Eye (tissue), 1 donor: Measurements from ENCODE around the gene CENPU.
"Not testable (repeated sequence)": the region's sequence is repeated elsewhere in the genome, so short reads cannot be mapped to it uniquely, and the experiment has no call there.

Experiments
- DNase-seq: peaks from one replicate; pipeline ENCODE4 v3.0.0-alpha.2; 2015

Gene CENPU, protein sequence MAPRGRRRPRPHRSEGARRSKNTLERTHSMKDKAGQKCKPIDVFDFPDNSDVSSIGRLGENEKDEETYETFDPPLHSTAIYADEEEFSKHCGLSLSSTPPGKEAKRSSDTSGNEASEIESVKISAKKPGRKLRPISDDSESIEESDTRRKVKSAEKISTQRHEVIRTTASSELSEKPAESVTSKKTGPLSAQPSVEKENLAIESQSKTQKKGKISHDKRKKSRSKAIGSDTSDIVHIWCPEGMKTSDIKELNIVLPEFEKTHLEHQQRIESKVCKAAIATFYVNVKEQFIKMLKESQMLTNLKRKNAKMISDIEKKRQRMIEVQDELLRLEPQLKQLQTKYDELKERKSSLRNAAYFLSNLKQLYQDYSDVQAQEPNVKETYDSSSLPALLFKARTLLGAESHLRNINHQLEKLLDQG

DNA sequence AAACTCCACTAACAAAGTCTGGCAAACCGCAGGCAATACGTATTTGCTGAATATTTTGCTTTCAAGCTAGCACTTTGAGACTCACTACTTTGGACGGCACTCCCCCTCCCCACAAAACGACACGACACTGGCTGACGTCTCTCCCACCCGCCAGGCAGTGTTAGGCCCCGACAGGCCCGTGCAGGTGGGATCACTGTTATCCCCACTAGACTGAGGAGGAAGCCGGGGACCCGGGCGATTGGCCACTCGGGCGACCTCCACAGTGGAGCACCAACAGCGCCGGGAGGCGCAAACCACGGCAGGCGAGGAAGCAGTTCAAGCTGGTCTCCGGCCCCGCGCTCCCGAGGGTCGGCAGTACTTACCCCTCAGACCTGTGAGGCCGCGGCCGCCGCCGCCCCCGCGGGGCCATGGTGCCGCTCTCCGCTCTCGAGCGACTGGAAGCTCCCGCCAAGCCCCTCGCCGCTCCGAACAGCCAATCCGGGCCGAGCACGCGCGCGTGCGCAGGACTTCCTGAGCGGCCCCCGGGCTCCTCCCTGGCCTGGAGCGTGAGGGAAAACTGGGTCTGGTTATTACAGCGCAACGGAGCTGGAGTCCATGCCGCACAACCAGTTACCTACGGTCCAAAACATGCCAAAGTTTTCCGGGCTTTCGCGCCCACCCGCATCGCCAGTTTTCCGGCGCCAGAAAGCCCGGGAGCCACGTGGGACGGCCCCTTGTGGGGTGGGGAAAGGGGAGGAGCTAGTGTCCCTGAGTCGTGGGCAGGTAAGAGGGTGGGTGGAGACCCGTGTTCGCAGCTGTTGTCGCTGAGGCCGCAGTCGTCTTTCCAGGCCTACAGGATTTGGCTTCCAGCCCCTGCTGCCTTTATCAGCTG lies at the start of gene CENPU:
Gene CENPU, minus strand, starts transcription at position 443 of the 871 bp plus-strand sequence. Its CDS starts 34 bp downstream, at position 409.
- DNase-seq = peak; percentile 99

DNA sequence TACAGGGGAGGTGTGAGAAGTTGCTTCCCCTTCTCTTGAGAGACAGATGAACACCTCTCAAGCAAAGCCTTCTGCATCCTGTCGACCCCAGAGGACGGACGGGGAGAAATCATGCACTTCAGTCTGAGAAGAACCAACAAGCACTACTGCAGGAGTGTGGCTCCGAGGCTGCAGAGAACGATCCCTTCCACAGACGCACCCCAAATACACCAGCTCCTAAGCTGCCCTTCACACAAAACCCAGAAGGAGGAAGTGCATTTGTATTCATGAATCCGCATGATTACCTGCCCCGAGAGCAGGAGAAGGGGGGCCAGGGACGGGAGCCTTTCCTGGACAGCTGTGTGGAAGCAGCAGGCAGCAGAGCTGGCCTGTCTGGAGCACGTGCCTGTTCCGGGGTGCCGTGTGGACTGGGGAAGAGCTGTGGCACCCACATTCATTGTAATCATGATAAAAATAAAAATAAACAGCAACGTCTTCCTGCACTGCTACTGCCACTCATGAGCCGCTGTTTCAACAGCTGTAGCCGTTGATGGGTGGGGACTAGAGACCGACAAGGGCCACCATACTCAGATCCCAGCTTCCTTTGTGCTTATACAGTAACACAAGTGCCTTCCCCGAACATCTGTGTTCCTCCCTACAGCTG lies 49.0 kb upstream of the CENPU start:
- no peak for DNase-seq

DNA sequence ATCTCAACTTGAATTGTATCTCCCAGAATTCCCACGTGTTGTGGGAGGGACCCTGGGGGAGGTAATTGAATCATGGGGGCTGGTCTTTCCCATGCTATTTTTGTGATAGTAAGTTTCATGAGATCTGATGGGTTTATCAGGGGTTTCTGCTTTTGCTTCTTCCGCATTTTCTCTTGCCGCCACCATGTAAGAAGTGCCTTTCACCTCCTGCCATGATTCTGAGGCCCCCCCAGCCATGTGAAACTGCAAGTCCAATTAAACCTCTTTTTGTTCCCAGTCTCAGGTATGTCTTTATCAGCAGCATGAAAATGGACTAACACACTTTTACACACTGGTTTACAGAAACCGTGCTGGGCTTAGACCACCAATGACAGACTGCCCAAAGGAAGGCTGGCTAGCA lies 45.3 kb upstream of the CENPU start:
- DNase-seq = not testable (repeated sequence)

DNA sequence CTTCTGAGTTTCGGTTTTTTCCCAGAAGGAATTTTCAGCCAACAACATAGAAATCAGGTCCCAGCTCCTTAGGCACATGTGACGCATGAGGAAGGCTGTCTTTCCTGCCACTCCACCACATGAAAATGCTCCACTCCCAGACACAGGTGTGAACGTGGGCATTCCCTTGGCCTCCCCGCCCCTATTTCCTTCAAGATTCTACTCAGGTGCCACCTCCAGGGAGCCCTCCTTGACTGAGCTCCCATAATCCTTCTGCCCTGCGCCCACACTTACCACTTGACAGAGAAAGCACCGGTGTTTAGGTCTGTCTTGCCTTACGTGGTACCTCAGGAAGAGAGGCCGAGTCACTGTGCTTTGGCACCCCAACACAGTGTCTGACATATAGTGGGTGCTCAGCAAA lies 44.4 kb upstream of the CENPU start:
- no peak for DNase-seq

DNA sequence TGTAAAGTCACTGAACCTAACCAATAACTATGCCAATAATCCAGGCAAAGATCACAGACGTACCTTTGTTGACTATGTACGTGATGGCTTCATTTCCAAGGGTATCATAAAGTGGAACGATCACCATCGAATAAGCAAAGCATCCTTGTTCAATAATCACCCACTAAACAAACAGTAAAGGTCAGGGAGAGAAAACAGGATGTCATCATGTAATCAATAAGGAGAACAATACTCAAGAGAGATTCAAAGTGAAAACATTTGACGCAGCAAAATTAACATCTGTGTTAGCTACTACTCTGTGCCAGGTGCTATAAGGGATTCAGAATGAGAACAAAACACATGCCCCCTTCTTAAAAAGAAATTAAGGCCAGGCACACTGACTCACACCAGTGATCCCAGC lies 42.9 kb upstream of the CENPU start:
- no peak for DNase-seq

DNA sequence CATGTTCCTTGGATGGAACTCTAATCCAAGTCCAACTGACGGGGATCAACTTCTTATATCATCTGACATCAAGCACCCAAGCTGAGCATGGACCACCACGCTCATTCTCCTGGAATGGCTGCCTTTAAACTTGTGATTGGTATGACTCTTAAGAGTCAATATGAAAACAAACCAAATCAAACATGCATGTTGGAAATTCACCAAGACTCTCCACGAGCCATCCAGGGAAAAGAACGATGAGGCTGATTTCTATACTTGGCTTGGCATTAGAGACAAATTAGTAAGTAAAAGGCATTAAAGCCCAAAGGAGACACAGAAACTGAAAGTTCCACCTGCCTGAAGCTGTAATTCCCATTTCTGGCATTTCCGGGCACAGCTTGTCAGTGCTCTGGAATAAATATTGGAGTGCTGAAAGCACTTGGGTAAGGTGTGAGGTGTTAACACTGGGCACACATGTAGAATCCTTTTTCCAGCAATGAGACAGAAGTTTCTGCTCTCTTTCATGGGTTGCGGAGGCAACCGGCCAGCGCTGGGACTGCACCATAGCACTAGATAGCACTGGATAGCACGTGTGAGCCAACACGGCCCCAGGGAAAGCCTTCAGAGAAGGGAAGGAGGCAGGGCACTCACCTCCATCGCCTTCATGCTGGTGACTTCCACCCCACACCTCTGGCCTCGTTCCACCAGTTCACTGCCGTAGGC lies 42.1 kb upstream of the CENPU start:
- no peak for DNase-seq

DNA sequence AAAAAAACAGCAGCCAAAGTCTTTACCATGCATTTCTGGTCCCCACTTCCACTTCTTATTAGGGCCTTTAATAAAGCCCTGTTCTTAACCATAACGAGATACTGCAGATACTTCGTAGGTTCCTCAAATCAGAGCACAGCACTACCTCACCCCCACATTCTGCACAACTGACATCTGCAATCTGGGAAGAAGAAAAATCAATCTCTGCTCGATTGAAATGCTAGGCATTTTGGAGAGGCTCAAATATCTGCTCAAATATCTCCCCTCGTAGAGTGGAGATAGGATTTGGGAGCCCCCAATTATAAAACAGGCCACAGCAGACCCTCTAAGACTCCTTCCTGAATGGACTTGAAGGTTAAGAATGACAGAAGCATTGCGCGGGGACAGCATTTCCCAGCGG lies 40.3 kb upstream of the CENPU start:
- no peak for DNase-seq

DNA sequence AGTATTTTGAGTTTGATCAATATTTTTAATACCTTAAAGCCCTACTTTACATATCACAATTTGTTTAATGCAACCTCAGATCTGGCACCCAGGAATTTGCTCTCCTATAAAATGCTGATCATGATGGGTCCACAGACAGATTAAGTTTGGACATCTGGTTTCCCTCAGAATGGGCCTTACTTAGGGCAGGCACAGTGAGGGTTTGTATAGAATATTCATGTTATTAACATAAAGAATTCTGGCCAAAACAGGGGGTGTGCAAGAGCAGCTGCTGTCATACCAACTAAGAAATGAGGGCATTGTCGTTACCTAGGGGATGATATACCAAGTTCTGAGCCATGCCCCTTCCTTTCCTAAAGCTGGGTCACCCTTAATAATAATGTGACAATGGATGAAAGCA lies 37.5 kb upstream of the CENPU start:
- DNase-seq = no peak

DNA sequence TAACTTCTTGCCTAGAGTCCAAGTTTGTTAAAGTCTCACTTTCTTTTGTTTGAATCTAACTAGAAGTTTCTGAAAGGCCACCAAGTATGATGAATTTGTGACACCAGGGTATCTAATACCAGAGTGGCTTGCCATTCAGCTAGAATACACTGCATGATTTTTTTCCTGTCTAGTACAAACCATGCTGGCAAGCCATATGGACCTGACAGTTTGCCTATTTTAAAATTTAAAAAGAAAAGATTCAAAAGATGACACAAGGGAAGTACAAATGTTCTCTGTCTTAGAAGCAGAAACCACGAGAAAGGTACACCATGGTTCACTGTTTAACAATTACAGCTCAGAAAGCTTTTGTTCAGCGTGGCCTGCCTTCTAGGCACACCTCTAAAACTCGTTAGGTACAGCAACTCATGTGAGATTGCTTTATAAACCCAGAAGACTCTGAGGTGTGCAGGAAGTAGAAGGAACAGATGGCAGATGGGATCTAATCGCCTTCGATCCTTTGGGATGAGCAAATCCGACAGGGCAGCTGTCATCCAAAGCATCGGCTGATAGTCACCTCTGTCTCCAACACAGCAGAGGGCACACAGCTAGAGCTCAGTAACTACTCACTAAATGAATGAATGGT lies 35.4 kb upstream of the CENPU start:
- DNase-seq = peak; percentile 62

DNA sequence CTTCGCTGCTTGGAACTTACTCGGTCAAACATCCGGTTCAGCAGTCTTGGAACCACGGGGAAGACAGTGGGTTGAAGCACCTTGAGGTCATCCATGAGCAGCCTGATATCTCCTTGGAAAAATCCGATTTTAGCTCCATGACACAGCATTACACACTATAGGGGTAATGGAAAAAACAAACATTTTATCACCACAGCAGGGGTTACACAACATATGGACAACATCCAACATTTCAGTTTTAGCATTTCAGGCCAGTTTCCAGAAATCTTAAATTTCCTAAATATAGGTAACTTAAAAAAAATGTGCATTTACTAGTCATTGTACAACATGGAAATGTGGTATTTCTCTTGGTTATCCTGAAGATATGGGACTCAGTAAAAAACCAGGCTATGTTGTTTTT lies 34.4 kb upstream of the CENPU start:
- DNase-seq = no peak

DNA sequence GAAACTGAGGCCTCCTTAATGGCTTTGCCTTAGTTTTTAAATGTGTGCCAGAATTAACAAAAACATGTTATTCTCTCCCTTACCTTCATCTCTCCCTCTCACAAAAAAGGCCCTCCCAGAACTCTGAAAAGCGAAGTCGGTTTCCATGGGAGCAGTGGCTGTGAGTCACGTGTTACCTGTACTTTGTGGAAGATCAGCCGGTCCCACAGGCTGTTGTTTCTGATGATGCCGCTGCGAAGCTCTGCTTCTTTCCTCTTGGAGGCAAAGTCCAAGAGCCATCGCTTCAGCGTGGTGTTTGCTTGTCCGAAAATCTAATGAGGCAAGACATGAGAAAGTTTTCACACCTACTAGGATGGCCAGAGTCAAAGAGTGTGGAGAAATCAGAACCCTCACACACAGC lies 32.5 kb upstream of the CENPU start:
- no peak for DNase-seq

DNA sequence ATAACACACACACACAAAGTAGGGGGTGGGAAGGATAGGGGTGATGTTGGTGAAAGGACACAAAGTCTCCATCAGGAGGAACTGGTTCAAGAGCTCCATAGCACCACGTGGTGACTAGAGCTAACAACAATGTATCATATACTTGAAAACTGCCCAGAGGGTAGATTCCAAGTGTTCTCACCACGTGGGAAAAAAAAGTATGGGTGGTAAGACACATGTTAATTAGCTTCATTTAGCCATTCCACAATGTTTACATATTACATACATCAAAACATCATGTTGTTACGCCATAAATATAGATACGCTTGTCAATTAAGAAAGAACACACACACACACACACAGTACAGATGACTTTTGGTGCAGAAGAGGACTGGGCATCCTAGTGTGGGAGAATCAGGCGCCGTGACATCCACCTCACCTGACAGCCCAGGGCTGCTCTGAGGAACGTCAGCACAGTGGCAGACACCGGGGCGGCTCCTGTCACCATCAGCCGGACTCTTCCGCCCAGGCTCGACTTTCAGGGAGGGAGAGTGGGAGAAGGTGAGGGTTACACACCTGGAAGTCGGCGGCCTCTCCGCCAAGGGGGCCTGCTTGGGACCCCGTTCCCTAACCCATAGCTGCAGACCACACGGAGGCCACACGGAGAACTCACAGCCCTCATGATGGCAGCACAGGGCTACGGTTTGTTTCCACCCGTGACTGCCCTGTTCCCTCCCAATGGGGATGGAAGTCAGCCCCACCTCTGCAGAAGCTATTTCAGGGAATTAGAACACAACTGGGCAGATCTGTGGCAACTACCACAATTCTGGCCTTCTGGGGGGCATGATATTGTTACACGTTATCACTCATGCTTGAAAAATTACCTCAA lies 31.8 kb upstream of the CENPU start:
- DNase-seq = no peak

DNA sequence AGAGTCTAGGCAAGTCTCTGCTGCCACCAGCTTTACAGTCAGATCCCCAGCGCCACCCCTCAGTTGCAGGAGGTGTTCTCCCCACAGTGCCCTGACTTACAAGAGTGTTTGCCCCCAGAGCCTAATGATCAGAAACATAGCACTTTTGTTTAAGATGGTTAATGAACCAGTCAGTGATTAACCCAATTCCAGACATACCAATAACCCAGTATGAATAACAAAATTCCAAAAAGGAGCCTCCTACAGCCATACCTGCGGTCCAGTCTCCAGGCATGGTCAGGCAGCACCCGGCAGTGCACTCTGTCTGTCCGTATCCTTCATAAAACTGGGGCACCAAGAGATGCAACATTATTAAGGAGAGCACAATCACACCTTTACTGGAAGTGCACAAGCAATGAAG lies 30.7 kb upstream of the CENPU start:
- no peak for DNase-seq

DNA sequence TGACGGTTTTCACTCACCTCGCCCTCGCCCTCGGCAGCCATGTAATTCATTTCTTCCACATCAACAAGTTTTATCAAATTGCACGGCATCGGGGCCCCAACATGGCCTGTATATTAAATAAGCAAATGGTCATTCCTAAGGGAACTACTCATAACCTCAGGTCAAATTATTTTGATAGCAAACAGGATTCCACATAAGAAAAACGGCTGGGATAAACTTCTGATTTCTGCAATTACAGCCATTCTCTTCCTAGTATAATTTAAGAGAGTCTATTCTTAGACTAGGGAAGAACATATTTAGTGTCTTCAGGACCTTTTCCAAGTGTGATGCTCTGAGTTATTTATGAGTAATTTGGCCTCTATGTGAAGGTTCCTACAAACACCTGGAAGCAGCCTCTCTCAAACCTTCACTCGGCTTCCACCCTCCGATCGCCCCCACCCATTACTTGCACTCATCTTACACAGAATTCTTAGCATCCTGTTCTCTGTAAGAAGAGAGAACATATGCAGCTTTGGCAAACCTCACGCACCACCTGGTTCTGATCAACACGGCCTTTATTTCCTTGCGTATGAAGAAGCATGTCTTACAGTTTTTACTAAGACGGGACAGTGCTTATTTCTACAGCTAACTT lies 29.4 kb upstream of the CENPU start:
- DNase-seq = peak; percentile 73

DNA sequence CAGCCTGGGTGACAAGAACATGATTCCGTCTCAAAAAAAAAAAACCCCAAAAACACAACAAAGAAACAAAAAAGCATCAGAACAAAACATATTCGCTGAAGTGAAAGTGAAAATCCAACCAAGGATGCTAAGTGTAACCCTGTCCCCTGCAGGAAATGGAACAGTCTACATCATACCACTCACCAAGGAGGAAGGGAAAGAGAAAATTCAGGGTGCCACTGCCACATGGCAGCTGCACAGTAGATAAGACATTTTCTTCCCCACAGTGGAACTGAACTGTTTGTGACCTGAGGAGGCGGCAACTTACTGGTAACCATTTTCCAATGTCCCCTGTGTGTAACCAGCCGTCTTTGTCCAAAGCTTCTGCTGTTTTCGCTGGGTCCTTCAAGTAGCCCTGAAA lies 28.2 kb upstream of the CENPU start:
- DNase-seq = no peak

DNA sequence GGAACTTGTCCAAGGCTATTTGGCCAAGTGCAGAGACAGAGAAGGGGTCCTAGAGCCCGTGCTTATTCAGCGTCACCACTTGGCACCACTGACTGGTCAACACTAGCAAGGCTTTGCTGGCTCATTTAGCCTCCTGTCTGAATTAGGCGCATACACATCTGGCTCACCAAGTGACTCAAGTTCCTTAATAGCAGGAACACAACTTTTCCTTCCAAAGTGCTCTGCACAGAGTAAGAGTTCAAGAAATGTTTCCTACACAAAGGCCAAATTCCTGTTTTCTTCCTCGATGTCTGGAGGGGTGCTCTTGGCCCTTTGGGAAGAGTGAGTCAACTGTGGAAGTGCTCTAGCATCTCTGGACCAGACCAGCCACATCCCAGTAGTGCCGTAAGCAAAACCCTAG lies 26.8 kb upstream of the CENPU start:
- DNase-seq = no peak

DNA sequence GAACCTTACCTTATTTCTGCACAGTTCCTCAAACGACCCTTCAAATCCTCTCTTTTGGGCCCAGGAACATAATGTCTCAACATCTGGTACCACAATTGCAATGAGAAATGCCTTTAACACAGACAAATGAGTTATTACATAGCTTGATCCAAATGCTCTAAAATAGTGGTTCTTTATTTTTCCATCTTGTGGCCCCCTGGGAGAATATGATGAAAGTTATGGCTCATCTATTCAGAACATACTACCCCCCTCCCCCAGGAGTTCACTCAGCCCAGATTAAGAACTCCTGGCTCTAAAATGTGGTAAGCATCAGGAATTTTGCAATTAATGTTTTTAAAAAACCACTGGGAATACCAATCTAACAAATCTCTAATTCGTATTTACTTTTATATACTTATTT lies 23.9 kb upstream of the CENPU start:
- DNase-seq = no peak

DNA sequence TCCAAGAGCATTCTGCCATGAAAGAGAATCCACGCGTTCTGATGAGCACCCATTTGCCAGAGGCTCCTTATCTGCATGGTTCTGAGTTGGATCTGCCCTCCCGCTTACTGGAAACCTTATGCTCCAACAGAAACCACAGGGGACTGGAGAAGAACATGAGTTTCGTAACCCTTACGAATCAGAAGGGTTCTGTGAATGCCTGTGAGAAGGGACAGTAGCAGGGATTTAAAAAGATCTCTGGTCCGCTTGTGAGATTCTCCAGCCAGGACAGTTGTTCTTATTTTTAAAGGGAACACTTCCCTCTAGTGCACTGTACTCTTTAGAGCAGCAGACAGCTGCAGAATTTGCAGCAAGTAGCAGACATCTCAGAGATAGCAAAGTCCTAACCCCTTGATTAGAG lies 22.5 kb upstream of the CENPU start:
- no peak for DNase-seq

DNA sequence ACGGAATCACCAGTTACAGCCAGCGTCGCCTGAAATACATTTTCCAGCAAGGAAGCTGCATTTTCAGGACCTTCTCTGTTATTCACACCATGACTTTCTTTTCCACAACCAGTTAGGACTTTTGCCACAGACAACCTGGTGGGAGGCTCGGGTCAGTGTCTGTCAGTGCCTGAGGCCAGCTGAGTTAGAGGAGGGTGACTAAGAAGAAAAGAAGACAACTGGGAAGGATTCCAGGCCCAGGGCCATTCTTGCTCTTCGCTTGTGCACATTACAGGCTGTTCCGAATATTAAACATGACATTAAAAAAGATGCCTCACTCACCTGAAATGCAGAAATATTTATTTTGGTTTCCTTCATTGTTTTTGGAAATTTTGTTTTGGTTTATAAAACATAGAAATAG lies 21.4 kb upstream of the CENPU start:
- no peak for DNase-seq

DNA sequence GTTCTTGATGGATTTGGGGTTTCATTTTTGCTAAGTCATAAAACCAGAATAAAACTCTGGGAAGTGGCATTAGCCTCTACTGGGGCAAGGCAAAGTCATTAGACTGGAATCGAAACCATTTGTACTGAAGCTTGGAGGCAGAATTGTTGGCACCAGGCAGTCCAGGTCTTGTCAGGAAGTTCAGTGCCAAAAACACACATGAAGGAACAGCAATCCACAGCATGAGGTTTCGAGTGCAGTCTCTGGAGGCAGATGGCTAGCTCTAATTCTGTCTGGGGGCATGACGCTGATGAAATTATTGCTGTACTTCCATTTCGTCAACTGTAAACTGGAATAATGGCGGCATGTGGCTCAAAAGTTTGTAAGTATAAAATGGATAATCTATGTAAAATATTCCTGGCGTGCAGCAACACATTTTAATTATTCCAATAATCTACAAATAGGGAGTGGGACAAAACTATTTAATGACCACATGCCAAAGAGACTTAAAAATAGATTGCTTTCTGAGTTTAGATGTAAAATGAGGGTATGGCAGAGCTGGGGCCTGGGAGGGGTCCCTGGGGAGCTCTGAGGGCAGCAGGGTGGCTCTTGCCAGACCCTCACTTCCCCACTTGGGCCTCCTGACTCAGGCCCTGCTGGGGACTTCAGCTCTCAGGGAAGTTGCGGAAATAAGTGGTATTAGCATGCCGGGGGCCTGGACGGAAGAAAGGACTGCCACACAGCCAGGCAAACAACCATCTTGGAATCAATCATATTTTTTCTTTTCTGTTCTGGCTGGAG lies 18.8 kb upstream of the CENPU start:
- no peak for DNase-seq
